Aorta (tissue), 5 donors: ENCODE data around the gene TRAPPC6A. TPM values are rescaled to one million over a fixed set of nuclear protein-coding genes. Genes with fewer than 3 reads are reported as not detected.

Source experiments
- ATAC-seq: fragments of 200-7000 bp; cut with Tn5 transposase; one replicate; pipeline ENCODE4 v1.9.1; 2022; ENCODE audit warnings: moderate library complexity; ENCODE audit not compliant: low FRiP score
- DNase-seq, 2 donors: peaks; one replicate each; pipeline ENCODE4 v3.0.0-alpha.2; 2020
- H3K27ac ChIP-seq, 2 donors: one replicate each; pipeline ENCODE4 v1.5.1; 2013; ENCODE audit warnings: low read length in 2 of 2, mild to moderate bottlenecking in 2 of 2, moderate library complexity in 2 of 2, control low read depth in 1 of 2, inconsistent platforms in 1 of 2, low read depth in 1 of 2
- H3K27me3 ChIP-seq, 2 donors: one replicate each; pipeline ENCODE4 v1.6.1; 2013; ENCODE audit warnings: control low read depth in 1 of 2, low read length in 1 of 2, mild to moderate bottlenecking in 1 of 2, moderate library complexity in 1 of 2; ENCODE audit not compliant: insufficient read depth in 2 of 2, control insufficient read depth in 1 of 2
- H3K36me3 ChIP-seq, 2 donors: one replicate each; pipeline ENCODE4 v1.6.1; 2013; ENCODE audit warnings: control low read depth in 1 of 2, low read length in 1 of 2, mild to moderate bottlenecking in 1 of 2; ENCODE audit not compliant: insufficient read depth in 2 of 2, control insufficient read depth in 1 of 2
- H3K4me1 ChIP-seq, 2 donors: one replicate each; pipeline ENCODE4 v1.6.1; 2013; ENCODE audit warnings: low read length in 2 of 2, control low read depth in 1 of 2, mild to moderate bottlenecking in 1 of 2, moderate library complexity in 1 of 2; ENCODE audit not compliant: insufficient read depth in 2 of 2, control insufficient read depth in 1 of 2
- H3K4me3 ChIP-seq, 2 donors: one replicate each; pipeline ENCODE4 v1.5.1; 2013; ENCODE audit warnings: low read length in 2 of 2, control low read depth in 1 of 2, mild to moderate bottlenecking in 1 of 2
- H3K9me3 ChIP-seq: one replicate; pipeline ENCODE4 v1.6.1; 2013; ENCODE audit warnings: mild to moderate bottlenecking, low read length; ENCODE audit not compliant: control insufficient read depth
- WGBS, 2 donors: extraction: QIAGEN DNeasy Blood & Tissue Kit; methylation state at CpG; one replicate each; pipeline ENCODE4 v1.1.7; 2013; 5-methylcytosine and 5-hydroxymethylcytosine counted together
- intact Hi-C, 2 donors: fragments of 100-400 bp; cut with DNase I; formaldehyde crosslinking; loops; one replicate each; pipeline versions ENCODE4 v1.14.2 to v1.15.0; 2022
- polyA plus RNA-seq, 2 donors: library from polyadenylated mRNA; stranded (reverse); fragments of 200-250 nt; gene quantifications; one replicate each; pipeline ENCODE4 v1.2.3, GENCODE V29; 2013
- total RNA-seq, 2 donors: library from RNA; stranded (reverse); fragmentation: NEBNext Ultra II Directional; extraction: Animal tissue kit (Norgen Biotek cat#: 25700); gene quantifications; one replicate each; pipeline ENCODE4 v1.2.1, GENCODE V29; 2021
- donor health status: healthy with polysubstance abuse.
- donor health status: Bipolar disorder and iron deficiency.
- donor health status: DM: no; HTN: no; CAD: no.
- donor health status: DM: no; HTN: no; CAD: no.
- donor health status: DM: yes; HTN: yes; CAD: no.

The TRAPPC6A gene
- total and polyA plus RNA-seq, 4 donors: 9.5 to 17.0 (median 15.1) TPM

DNA sequence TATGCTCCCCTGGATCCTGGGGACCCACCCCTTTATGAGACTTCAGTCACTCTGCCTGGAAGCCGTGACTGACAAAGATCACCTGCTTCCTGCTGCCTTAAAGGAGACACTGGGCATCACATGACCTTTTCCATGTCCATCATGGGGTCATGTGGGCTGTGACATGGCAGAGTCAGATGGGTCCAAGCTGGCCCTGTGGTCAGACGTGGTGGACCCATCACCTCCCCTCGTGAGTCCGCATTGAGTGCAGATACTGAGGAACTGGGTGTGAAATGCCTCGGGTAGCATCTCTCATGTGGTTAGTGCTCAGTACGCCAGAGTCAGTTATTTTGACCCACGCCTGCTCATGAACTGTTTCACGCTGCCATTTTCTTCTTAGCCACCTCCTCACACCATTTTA, 44.4 kb downstream of the TRAPPC6A start:
- DNase-seq (no peak), ATAC-seq (no peak)
- no peaks in the 10 kb centered on the region for H3K27me3 ChIP-seq
- 90 to 92% methylated on average over 8 of the region's 8 CpGs for WGBS, 2 donors
- H3K4me3 ChIP-seq: no peak overlapping the region
- H3K36me3 ChIP-seq: no peaks in the 10 kb centered on the region
- H3K9me3 ChIP-seq: no peaks in the 10 kb centered on the region
- H3K4me1 ChIP-seq: no peaks in the 10 kb centered on the region
- intact Hi-C loops: no loop called here
- H3K27ac ChIP-seq: no peak overlapping the region

DNA sequence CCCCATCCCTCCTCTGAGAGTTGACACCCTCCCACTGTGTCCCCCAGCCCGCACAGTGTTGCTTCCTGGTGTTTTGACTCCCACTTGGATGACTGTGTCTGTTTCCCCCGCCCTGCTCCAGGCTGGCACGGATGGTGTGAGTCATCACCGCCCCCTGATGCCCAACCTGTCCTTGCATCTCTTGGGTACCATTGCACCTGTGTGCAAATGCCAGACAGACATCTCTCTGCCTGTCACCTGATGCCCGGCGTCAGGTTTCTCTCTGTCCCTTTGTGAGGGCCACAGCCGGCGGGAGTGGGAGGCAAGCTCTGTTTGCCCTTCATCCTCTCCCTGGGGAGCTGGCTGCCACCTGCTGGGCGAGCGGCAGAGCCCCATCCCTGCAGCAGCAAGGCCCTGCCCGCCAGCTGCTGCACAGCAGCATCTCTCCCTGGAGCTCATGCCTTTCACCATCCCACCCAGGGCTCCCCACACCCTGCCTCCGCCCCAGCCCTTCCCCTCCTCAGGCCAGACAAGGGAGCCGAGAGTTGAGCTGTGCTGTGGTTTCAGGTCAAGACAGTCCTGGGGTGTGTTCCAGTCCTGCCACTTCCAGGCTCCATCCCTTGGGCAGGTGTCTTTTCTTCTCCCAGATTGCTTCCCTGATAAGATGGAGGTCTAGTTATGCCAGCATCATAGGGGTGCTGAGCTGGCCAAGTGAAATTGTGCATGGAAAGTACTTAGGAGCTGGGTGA, 47.0 kb downstream of the TRAPPC6A start:
- ATAC-seq: no peak

DNA sequence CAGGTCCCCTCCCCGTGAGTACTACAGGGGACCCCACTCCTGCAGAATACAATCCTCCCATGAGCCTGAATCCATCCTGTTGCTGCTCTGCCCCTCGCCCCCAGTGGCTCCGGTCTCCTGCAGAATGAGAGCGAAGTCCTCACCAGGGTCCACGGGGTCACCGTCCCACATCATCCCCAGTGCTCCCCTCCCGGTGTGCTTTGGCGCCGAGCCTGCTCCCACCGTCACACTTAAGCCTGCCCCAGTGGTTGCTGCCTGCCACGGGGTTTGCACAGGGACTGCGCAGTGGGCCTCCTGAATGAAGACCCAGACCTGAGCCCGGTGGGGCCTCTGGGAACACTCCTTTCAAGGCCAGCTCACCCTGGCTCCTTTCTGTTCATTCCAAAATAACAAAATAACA, 47.8 kb downstream of the TRAPPC6A start:
- H3K4me1 ChIP-seq: no peaks in the 10 kb centered on the region
- ATAC-seq: no peak
- H3K27me3 ChIP-seq: no peaks in the 10 kb centered on the region
- H3K27ac ChIP-seq: no peak overlapping the region
- H3K4me3 ChIP-seq: no peak overlapping the region
- 85 to 91% methylated on average over 13 of the region's 13 CpGs for WGBS, 2 donors
- no peak for DNase-seq
- H3K36me3 ChIP-seq: no peaks in the 10 kb centered on the region
- intact Hi-C loops: no loop called here
- no peaks in the 10 kb centered on the region for H3K9me3 ChIP-seq

More for the DNA sequence above, 47.0 kb downstream of the TRAPPC6A start:
- H3K4me1 ChIP-seq: no peaks in the 10 kb centered on the region
- H3K9me3 ChIP-seq: no peaks in the 10 kb centered on the region
- intact Hi-C loops: no loop called here
- no peaks in the 10 kb centered on the region for H3K27me3 ChIP-seq
- WGBS, 2 donors: 61 to 62% methylated on average over 13 of the region's 13 CpGs
- no peaks in the 10 kb centered on the region for H3K36me3 ChIP-seq
- no peak overlapping the region for H3K4me3 ChIP-seq
- DNase-seq: no peak
- H3K27ac ChIP-seq: no peak overlapping the region

GRCh38 chr19:45128806-45129205, 49.2 kb downstream of the TRAPPC6A start:
- intact Hi-C loops: no loop called here
- Histone ChIP-seq H3K9me3 (no peaks in the 10 kb centered on the region), H3K27ac (no peak overlapping the region), H3K27me3 (no peaks in the 10 kb centered on the region), H3K36me3 (no peaks in the 10 kb centered on the region), H3K4me1 (no peaks in the 10 kb centered on the region), H3K4me3 (no peak overlapping the region)
- DNase-seq (no peak), ATAC-seq (no peak)
- 88 to 93% methylated on average over 5 of the region's 5 CpGs for WGBS, 2 donors

- WGBS, 2 donors: 94% methylated on average over 5 of the region's 5 CpGs
- ATAC-seq (no peak), DNase-seq (no peak)
- Histone ChIP-seq H3K4me1 (no peaks in the 10 kb centered on the region), H3K27ac (no peak overlapping the region), H3K36me3 (no peaks in the 10 kb centered on the region), H3K27me3 (no peaks in the 10 kb centered on the region), H3K4me3 (no peak overlapping the region), H3K9me3 (no peaks in the 10 kb centered on the region)
- intact Hi-C loops: no loop called here
Observed at GRCh38 chr19:45128146-45128545, 49.9 kb downstream of the TRAPPC6A start.

DNA sequence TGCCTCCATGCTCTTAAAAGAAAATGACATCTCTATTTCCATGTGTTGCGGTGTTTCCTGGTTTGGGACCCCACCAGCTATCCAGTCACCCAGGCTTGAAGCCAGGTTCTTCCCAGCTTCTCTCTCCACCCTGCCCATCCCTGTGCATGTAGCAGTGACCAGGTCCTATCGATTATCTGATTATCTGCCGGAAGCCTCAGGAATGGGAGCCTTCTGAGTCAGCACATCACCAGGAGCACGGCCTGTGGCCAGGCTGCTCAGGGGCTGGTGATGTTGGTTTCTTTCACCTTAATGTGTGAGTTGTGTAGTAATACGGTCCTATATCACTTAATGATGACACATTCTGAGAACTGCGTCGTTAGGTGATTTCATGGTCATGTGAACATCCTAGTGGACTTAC, 51.4 kb downstream of the TRAPPC6A start:
- Histone ChIP-seq H3K4me1 (no peaks in the 10 kb centered on the region), H3K9me3 (no peaks in the 10 kb centered on the region), H3K4me3 (no peak overlapping the region), H3K27ac (no peak overlapping the region), H3K36me3 (no peaks in the 10 kb centered on the region), H3K27me3 (no peaks in the 10 kb centered on the region)
- no peak for DNase-seq
- intact Hi-C loops: no loop called here
- 95 to 96% methylated on average over 7 of the region's 7 CpGs for WGBS, 2 donors
- ATAC-seq: no peak

DNA sequence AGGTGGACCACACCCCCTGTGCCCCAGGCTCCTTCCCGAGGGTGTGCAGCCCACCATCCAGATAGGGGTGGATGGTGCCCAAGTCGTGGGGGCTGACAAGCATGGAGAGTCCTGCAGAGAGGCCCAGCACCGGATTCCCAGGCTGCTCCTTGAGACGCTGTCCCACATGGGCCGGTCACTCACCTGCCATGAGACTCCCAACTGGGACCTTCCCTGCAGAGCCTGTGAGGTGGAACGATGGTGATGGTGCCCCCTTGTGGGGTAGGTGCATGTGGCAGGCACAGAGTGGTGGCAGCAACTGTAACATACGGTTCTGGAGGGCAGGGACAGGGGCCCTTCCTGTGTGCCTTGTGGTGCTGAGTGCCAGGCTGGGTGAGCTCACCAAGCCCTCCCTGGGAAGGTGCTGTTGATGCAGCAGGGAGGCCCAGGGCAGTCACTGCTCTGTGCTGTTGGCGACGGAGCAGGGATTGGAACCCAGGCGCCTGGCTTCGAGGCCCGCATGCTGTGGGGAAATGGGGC, 52.0 kb downstream of the TRAPPC6A start:
- H3K4me1 ChIP-seq: no peaks in the 10 kb centered on the region
- no peaks in the 10 kb centered on the region for H3K27me3 ChIP-seq
- no peaks in the 10 kb centered on the region for H3K9me3 ChIP-seq
- no peak overlapping the region for H3K4me3 ChIP-seq
- DNase-seq (peak in 1 of 2 donors; percentile 63), ATAC-seq (no peak)
- no peak overlapping the region for H3K27ac ChIP-seq
- intact Hi-C loops: no loop called here
- 63% methylated on average over 12 of the region's 12 CpGs for WGBS, 2 donors
- no peaks in the 10 kb centered on the region for H3K36me3 ChIP-seq

DNA sequence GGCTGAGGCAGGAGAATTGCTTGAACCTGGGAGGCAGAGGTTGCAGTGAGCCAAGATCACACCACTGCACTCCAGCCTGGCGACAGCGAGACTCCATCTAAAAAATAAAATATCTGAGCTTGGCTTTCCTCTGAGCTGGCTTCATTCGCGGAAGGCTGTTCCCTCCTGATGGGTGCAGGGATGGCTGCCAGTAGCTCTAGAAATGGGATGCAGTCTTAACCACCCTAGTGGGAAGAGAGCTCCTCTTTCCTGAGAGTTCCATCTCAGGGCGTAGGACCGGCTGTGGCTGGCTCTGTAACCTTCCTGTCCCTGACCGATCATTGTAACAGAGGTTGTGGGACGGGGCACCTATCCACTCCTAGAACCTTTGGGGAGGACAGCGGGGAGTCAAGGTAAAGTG, 52.7 kb downstream of the TRAPPC6A start:
- H3K27ac ChIP-seq: no peak overlapping the region
- ATAC-seq: no peak
- WGBS, 2 donors: 92 to 94% methylated on average over 9 of the region's 9 CpGs

DNA sequence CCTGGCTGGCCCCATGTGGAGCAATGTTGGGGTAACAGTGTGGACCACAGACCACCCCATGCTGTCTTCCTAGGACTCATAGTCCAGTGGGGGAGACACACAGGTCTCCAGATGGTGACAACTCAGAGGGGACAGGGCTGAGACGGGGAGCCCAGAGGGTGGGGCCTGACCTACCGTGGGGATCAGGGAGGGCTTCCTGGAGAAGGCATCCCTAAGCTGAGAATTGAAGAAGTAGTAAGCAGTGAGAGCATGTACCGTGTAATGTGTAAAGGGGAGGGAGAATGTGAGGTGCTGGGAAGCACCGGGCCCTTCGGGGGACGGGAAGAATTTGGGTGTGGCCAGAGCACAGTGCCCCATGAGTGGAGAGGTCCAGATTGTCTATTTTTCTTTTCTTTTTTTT, 54.0 kb downstream of the TRAPPC6A start:
- no peak overlapping the region for H3K4me3 ChIP-seq
- peak; percentile 33 for ATAC-seq
- H3K9me3 ChIP-seq: no peaks in the 10 kb centered on the region
- intact Hi-C loops: no loop called here
- H3K36me3 ChIP-seq: no peaks in the 10 kb centered on the region
- DNase-seq: no peak
- 90 to 94% methylated on average over 6 of the region's 6 CpGs for WGBS, 2 donors
- no peaks in the 10 kb centered on the region for H3K4me1 ChIP-seq
- no peak overlapping the region for H3K27ac ChIP-seq
- H3K27me3 ChIP-seq: no peaks in the 10 kb centered on the region

More for the DNA sequence above, 52.7 kb downstream of the TRAPPC6A start:
- Histone ChIP-seq H3K4me1 (no peaks in the 10 kb centered on the region), H3K27me3 (no peaks in the 10 kb centered on the region), H3K36me3 (no peaks in the 10 kb centered on the region), H3K9me3 (no peaks in the 10 kb centered on the region), H3K4me3 (no peak overlapping the region)
- intact Hi-C loops: no loop called here
- DNase-seq: no peak
